Adrenal gland (tissue), 5 donors: ENCODE measurements around the gene SIGLEC12.

Source experiments
- POLR2A ChIP-seq, 2 donors: fragments of 450-650 bp; IDR thresholded peaks; one replicate each; pipeline ENCODE4 v1.6.1; 2017; ENCODE audit warnings: antibody characterized with exemption in 2 of 2, mild to moderate bottlenecking in 2 of 2, moderate library complexity in 1 of 2
- TF ChIP-seq, protein P1 (sequence below), 6 experiments: fragments of 450-650 bp in 4 of 6; fragments of 200-600 bp in 2 of 6; sonication (generic) in 1 of 6; IDR thresholded peaks; 1 replicate in 5 of 6; 2 replicates in 1 of 6; pipeline versions ENCODE4 v1.5.1 to v1.8.0; 2016 to 2021; ENCODE audit warnings: antibody characterized with exemption in 6 of 6, mild to moderate bottlenecking in 2 of 6, moderate library complexity in 1 of 6
- donor health status: DM: no; HTN: no; CAD: no.

DNA sequence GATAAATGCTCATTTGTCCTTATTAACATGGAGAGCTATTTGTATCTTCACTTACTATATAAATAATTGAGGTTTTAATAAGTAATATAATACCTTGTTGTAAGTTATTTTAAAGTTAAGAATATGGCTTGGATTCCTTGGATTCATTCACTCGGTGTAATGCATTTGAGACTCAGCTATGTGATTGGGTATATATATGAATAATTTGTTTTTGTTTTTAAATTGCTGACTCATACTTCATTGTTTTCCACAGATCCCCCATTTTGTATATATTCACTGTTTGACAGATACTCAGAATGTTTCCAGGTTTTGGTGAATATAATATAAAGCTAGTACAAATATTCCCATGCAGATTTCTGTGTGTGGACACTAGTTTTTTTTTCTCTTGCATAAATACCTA lies 30.1 kb downstream of the SIGLEC12 start:
- TF ChIP-seq, protein P1, sequence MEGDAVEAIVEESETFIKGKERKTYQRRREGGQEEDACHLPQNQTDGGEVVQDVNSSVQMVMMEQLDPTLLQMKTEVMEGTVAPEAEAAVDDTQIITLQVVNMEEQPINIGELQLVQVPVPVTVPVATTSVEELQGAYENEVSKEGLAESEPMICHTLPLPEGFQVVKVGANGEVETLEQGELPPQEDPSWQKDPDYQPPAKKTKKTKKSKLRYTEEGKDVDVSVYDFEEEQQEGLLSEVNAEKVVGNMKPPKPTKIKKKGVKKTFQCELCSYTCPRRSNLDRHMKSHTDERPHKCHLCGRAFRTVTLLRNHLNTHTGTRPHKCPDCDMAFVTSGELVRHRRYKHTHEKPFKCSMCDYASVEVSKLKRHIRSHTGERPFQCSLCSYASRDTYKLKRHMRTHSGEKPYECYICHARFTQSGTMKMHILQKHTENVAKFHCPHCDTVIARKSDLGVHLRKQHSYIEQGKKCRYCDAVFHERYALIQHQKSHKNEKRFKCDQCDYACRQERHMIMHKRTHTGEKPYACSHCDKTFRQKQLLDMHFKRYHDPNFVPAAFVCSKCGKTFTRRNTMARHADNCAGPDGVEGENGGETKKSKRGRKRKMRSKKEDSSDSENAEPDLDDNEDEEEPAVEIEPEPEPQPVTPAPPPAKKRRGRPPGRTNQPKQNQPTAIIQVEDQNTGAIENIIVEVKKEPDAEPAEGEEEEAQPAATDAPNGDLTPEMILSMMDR (IDR thresholded peaks at IDR 0.05) = no peak
- TF ChIP-seq POLR2A (IDR thresholded peaks at IDR 0.05) = no peak
